Lung (tissue), 16 donors: ENCODE results near the gene KIF1A. TPM values are rescaled to one million over a fixed set of nuclear protein-coding genes. Genes with fewer than 3 reads are reported as not detected.

ENCODE experiments used
- ATAC-seq: fragments of 200-7000 bp; cut with Tn5 transposase; one replicate; pipeline ENCODE4 v1.9.1; 2020; ENCODE audit warnings: moderate number of reproducible peaks; ENCODE audit not compliant: insufficient read depth, low FRiP score
- DNase-seq, 3 donors: peaks; one replicate each; pipeline ENCODE4 v3.0.0-alpha.2; 2013 to 2017
- H3K27ac ChIP-seq, 2 donors: one replicate each; pipeline ENCODE4 v1.5.1; 2013; ENCODE audit warnings: mild to moderate bottlenecking in 2 of 2, moderate library complexity in 2 of 2, control low read depth in 1 of 2, inconsistent platforms in 1 of 2, low read depth in 1 of 2, low read length in 1 of 2
- H3K27me3 ChIP-seq, 3 donors: one replicate each; pipeline ENCODE4 v1.5.1; 2013; ENCODE audit warnings: low read length in 2 of 3; ENCODE audit not compliant: control insufficient read depth in 3 of 3, insufficient read depth in 3 of 3
- H3K36me3 ChIP-seq, 4 donors: one replicate each; pipeline ENCODE4 v1.5.1; 2013; ENCODE audit warnings: low read length in 4 of 4, mild to moderate bottlenecking in 1 of 4, moderate library complexity in 1 of 4; ENCODE audit not compliant: control insufficient read depth in 4 of 4, insufficient read depth in 4 of 4
- H3K4me1 ChIP-seq, 5 donors: one replicate each; pipeline ENCODE4 v1.5.1; 2013; ENCODE audit warnings: low read length in 5 of 5, mild to moderate bottlenecking in 2 of 5, moderate library complexity in 1 of 5; ENCODE audit not compliant: control insufficient read depth in 5 of 5, insufficient read depth in 5 of 5
- H3K4me3 ChIP-seq: one replicate; pipeline ENCODE4 v1.5.1; 2013; ENCODE audit warnings: mild to moderate bottlenecking, control low read depth, moderate library complexity
- H3K9ac ChIP-seq, 2 donors: one replicate each; pipeline ENCODE4 v1.5.1; 2013; ENCODE audit warnings: low read length in 2 of 2, control low read depth in 1 of 2; ENCODE audit not compliant: insufficient read depth in 1 of 2
- H3K9me3 ChIP-seq, 4 donors: one replicate each; pipeline ENCODE4 v1.5.1; 2013; ENCODE audit warnings: low read length in 3 of 4, mild to moderate bottlenecking in 1 of 4, moderate library complexity in 1 of 4; ENCODE audit not compliant: control insufficient read depth in 4 of 4, insufficient read depth in 3 of 4
- WGBS, 2 donors: extraction: QIAGEN DNeasy Blood & Tissue Kit; methylation state at CpG; one replicate each; pipeline ENCODE4 v1.1.7; 2013; 5-methylcytosine and 5-hydroxymethylcytosine counted together
- long read RNA-seq, 5 donors: transcript quantifications; one replicate each; lab custom pipeline, GENCODE V29; 2026
- polyA plus RNA-seq, 2 donors: library from polyadenylated mRNA; stranded (reverse); fragments of 200-250 nt; gene quantifications; one replicate each; pipeline ENCODE4 v1.2.1, GENCODE V29; 2013
- total RNA-seq, 2 donors: library from RNA; depleted of rRNA in 1 of 2; stranded (reverse); fragments of >200 nt in 1 of 2; gene quantifications; one replicate each; pipeline ENCODE4 v1.2.1, GENCODE V29; 2014 to 2021
- TF ChIP-seq, protein P1 (sequence below): IDR thresholded peaks from 2 replicates; pipeline ENCODE4 v1.5.1; 2012; ENCODE audit warnings: mild to moderate bottlenecking; ENCODE audit errors: control extremely low read depth, extremely low read depth
- donor health status: control.
- donor health status: control.
- donor health status: Bipolar disorder and iron deficiency.
- donor health status: healthy.
- donor health status: DM: yes; HTN: yes; CAD: no.

The KIF1A gene, protein sequence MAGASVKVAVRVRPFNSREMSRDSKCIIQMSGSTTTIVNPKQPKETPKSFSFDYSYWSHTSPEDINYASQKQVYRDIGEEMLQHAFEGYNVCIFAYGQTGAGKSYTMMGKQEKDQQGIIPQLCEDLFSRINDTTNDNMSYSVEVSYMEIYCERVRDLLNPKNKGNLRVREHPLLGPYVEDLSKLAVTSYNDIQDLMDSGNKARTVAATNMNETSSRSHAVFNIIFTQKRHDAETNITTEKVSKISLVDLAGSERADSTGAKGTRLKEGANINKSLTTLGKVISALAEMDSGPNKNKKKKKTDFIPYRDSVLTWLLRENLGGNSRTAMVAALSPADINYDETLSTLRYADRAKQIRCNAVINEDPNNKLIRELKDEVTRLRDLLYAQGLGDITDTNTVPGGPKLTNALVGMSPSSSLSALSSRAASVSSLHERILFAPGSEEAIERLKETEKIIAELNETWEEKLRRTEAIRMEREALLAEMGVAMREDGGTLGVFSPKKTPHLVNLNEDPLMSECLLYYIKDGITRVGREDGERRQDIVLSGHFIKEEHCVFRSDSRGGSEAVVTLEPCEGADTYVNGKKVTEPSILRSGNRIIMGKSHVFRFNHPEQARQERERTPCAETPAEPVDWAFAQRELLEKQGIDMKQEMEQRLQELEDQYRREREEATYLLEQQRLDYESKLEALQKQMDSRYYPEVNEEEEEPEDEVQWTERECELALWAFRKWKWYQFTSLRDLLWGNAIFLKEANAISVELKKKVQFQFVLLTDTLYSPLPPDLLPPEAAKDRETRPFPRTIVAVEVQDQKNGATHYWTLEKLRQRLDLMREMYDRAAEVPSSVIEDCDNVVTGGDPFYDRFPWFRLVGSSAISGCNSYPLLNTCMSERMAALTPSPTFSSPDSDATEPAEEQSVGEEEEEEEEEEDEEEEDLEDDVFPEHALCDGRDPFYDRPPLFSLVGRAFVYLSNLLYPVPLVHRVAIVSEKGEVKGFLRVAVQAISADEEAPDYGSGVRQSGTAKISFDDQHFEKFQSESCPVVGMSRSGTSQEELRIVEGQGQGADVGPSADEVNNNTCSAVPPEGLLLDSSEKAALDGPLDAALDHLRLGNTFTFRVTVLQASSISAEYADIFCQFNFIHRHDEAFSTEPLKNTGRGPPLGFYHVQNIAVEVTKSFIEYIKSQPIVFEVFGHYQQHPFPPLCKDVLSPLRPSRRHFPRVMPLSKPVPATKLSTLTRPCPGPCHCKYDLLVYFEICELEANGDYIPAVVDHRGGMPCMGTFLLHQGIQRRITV (N-terminal part only)
- total RNA-seq (1 to 10 TPM in 1 of 2 donors, under 1 TPM in 1; 0.71 to 2.3 TPM), polyA plus RNA-seq (under 1 TPM; 0.14 to 0.22 TPM)
- long read RNA-seq, donor 1: 0 reads
- long read RNA-seq, donor 2: 0 reads
- long read RNA-seq, donor 3: 0 reads
- long read RNA-seq, donor 4: 0 reads
- long read RNA-seq, donor 5: 0 reads

DNA sequence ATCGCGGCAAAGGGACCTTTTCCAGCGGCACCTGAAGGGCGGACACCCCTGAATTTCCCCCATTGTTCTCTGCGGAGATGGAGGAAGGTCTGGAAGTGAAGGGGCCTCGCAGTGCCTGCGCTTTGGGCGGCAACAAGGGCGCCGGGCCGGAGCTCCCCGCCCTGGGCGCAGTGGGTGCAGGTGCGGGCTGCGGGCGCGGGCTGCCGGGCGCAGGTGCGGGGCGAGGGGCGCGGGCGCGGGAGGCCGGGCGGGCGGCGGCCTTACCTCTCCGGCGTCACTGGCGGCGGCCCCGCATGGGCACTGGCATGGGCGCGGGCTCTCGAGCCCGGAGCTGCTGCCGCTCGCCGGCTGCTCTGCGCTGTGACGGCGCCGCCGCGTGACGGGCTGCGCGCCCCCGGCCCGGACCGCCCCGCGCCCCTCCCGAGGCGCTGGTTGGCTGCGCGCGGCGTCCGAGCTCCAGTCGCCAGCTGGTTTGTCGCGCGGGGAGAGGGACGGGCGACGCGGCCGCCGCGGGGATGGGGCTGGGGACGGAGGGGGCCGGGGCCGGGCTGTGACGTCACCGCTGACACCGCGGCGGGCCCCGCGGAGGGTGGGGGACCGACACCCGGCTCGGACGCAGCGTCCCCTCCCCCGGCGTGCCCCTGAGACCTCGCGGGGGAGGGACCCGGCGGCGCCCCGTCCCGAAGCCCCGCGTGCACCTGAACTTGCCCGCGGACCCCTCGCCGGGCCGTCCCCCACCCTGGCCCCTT lies at the start of gene KIF1A:
Gene KIF1A (minus strand): TSS at position 362 of the 749 bp plus-strand sequence. CDS start 22,467 bp downstream, outside the sequence.
- 1 to 2% methylated on average over 30 to 104 of the region's 104 CpGs for WGBS, 2 donors
- H3K27me3 ChIP-seq: peaks cover 23 to 62% (median 36%) of the 10 kb centered on the region in 3 donors

DNA sequence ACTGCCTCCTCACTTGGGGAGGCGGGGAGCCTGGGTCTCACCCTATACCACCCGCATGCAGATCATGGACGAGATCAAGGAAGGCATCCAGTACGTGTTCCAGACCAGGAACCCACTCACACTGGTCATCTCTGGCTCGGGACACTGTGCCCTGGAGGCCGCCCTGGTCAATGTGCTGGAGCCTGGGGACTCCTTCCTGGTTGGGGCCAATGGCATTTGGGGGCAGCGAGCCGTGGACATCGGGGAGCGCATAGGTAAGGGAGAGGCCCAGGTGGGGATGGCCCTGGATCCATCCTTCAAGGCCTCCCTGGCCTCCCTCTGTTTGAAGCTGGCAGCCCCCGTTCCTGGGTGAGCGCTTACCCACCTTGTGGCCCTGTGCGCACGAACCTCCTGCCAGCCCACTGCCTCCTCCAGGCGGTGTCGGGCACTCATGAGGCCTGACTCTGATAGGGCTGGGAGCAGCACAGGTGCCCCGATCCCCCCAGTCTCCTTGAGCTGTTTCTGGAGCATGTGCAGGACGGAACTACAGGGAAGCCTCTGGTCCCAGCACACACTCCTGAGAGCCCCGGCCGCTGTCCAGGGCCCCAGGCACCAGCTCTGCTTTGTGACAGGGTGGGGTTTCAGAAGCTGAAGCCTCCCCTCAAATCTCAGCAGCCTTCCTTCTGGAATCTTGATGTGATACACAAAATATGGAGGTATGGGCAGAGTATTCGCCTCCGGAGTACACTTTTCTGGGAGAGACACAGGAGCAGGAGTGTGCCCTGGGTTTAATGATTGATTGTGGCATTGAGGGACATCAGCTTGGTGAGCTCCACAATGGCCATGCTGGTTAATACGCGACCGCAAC lies 49.3 kb upstream of the KIF1A start:
- Histone ChIP-seq H3K9ac (no peak overlapping the region), H3K27me3 (no peaks in the 10 kb centered on the region), H3K36me3 (no peaks in the 10 kb centered on the region), H3K9me3 (no peaks in the 10 kb centered on the region), H3K4me1 (peaks cover 0 to 4% (median 0%) of the 10 kb centered on the region in 5 donors), H3K27ac (no peak overlapping the region), H3K4me3 (no peak overlapping the region)
- ATAC-seq: no peak
- no peak for DNase-seq
- WGBS, 2 donors: 93 to 94% methylated on average over 22 to 25 of the region's 25 CpGs
- TF ChIP-seq, protein P1, sequence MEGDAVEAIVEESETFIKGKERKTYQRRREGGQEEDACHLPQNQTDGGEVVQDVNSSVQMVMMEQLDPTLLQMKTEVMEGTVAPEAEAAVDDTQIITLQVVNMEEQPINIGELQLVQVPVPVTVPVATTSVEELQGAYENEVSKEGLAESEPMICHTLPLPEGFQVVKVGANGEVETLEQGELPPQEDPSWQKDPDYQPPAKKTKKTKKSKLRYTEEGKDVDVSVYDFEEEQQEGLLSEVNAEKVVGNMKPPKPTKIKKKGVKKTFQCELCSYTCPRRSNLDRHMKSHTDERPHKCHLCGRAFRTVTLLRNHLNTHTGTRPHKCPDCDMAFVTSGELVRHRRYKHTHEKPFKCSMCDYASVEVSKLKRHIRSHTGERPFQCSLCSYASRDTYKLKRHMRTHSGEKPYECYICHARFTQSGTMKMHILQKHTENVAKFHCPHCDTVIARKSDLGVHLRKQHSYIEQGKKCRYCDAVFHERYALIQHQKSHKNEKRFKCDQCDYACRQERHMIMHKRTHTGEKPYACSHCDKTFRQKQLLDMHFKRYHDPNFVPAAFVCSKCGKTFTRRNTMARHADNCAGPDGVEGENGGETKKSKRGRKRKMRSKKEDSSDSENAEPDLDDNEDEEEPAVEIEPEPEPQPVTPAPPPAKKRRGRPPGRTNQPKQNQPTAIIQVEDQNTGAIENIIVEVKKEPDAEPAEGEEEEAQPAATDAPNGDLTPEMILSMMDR: no peak

More for the DNA sequence above, at the start of gene KIF1A:
- Histone ChIP-seq H3K4me1 (peaks cover 0 to 12% (median 3%) of the 10 kb centered on the region in 5 donors), H3K9me3 (peaks cover 0 to 13% (median 0%) of the 10 kb centered on the region in 4 donors), H3K27ac (no peak within 1 kb of the TSS), H3K9ac (no peak within 1 kb of the TSS), H3K36me3 (no peaks in the 10 kb centered on the region), H3K4me3 (no peak within 1 kb of the TSS)
- TF ChIP-seq, protein P1: no peak
- ATAC-seq: no peak
- DNase-seq: peak; percentile 35 to 65 (median 61)
